Thymus (tissue), 11 donors: ENCODE results near the gene CHD3. TPM values are rescaled to one million over a fixed set of nuclear protein-coding genes. Genes with fewer than 3 reads are reported as not detected.

Experiments used
- DNase-seq, 9 donors: peaks; one replicate each; pipeline ENCODE4 v3.0.0-alpha.2; 2013; ENCODE audit warnings: low spot score in 9 of 9, low read depth in 6 of 9, missing footprints in 1 of 9
- H3K27ac ChIP-seq, 2 donors: one replicate each; pipeline ENCODE4 v1.5.1; 2013; ENCODE audit warnings: control low read depth in 1 of 2, low read depth in 1 of 2, low read length in 1 of 2, mild to moderate bottlenecking in 1 of 2, moderate library complexity in 1 of 2
- H3K27me3 ChIP-seq, 2 donors: one replicate each; pipeline ENCODE4 v1.5.1; 2013; ENCODE audit warnings: low read length in 1 of 2; ENCODE audit not compliant: control insufficient read depth in 2 of 2, insufficient read depth in 1 of 2
- H3K36me3 ChIP-seq, 2 donors: one replicate each; pipeline ENCODE4 v1.5.1; 2013; ENCODE audit warnings: low read length in 1 of 2, mild to moderate bottlenecking in 1 of 2, moderate library complexity in 1 of 2; ENCODE audit not compliant: control insufficient read depth in 2 of 2, insufficient read depth in 2 of 2
- H3K4me1 ChIP-seq, 2 donors: one replicate each; pipeline ENCODE4 v1.5.1; 2013; ENCODE audit warnings: low read length in 2 of 2; ENCODE audit not compliant: control insufficient read depth in 2 of 2, insufficient read depth in 2 of 2
- H3K4me3 ChIP-seq, 2 donors: one replicate each; pipeline ENCODE4 v1.5.1; 2013; ENCODE audit warnings: low read length in 2 of 2, control low read depth in 1 of 2, mild to moderate bottlenecking in 1 of 2
- H3K9me3 ChIP-seq, 2 donors: one replicate each; pipeline ENCODE4 v1.5.1; 2013; ENCODE audit warnings: low read length in 1 of 2, mild to moderate bottlenecking in 1 of 2; ENCODE audit not compliant: control insufficient read depth in 2 of 2, insufficient read depth in 1 of 2
- WGBS: extraction: QIAGEN DNeasy Blood & Tissue Kit; methylation state at CpG from one replicate; pipeline ENCODE4 v1.1.7; 2013; 5-methylcytosine and 5-hydroxymethylcytosine counted together
- polyA plus RNA-seq: library from polyadenylated mRNA; stranded (reverse); fragments of 200-250 nt; gene quantifications from one replicate; pipeline ENCODE4 v1.2.3, GENCODE V29; 2013
- total RNA-seq: library from RNA; stranded (reverse); fragments of 120-200 nt; gene quantifications from one replicate; pipeline ENCODE4 v1.2.4, GENCODE V29; 2013
- donor health status: healthy.

Gene CHD3
- total and polyA plus RNA-seq, 2 donors, result 69.5 to 119 TPM

DNA sequence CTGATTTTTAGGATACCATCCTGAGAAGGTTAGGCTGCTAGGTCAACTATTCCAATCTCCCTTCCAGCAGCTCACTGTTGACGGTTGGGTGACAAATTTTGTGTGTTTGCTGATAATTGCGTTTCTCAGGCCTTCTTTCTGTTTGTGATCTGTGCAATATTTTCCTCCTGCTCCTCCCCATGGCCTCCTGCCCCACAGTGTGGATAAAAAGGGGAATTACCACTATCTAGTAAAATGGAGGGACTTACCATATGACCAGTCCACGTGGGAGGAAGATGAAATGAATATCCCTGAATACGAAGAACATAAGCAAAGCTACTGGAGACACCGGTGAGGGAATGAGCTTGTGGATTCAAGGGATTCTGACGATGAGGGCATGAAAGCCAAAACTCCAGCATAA, 9.2 kb downstream of the CHD3 start:
- H3K4me3 ChIP-seq, result no peak overlapping the region
- H3K9me3 ChIP-seq, result no peaks in the 10 kb centered on the region
- H3K36me3 ChIP-seq, result peaks cover 90 to 94% of the 10 kb centered on the region in 2 donors
- H3K27me3 ChIP-seq, result no peaks in the 10 kb centered on the region
- H3K4me1 ChIP-seq, result peaks cover 0 to 3% of the 10 kb centered on the region in 2 donors
- peak in 1 of 9 donors; percentile 29 for DNase-seq
- WGBS, result 87% methylated on average over 6 of the region's 6 CpGs
- H3K27ac ChIP-seq, result no peak overlapping the region

DNA sequence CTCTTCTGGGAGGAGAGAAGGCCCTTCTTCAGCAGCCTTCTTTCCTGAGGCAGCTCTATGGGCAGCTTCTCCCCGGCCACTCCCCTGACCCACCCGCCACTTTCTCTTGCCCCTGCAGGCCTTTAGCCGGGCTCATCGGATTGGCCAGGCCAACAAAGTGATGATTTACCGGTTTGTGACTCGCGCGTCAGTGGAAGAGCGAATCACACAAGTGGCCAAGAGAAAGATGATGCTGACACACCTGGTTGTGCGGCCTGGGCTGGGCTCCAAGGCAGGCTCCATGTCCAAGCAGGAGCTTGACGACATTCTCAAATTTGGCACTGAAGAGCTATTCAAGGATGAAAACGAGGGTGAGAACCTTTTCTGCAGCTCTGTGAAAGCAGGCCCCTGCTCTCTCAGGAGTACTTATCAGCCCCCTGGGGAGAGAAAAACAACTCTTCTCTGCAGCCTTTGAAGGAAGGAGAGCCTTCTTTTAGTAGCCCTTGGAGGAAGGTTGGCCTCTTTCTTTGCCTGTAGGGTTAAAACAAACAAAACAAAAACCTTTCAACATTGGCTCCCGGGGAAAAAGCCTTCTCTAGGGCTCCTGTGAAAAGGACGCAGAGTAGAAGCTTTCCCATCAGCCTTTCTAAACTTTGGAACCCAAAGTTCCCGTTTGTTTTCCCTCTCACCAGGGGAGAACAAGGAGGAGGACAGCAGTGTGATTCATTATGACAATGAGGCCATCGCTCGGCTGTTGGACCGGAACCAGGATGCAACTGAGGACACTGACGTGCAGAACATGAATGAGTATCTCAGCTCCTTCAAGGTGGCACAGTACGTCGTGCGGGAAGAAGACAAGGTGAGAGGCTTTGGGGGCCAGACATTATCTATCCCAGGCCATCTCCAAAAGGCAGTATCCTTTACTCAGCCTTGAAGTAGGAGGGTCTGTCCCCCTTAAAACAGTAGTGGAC, 14.8 kb downstream of the CHD3 start:
- no peak overlapping the region for H3K4me3 ChIP-seq
- DNase-seq, result no peak
- H3K27ac ChIP-seq, result peak overlapping the region in 1 of 2 donors; percentile 50
- H3K27me3 ChIP-seq, result no peaks in the 10 kb centered on the region
- no peaks in the 10 kb centered on the region for H3K9me3 ChIP-seq
- peaks cover 98 to 99% of the 10 kb centered on the region in 2 donors for H3K36me3 ChIP-seq
- peaks cover 0 to 6% of the 10 kb centered on the region in 2 donors for H3K4me1 ChIP-seq
- WGBS, result 95% methylated on average over 22 of the region's 22 CpGs

DNA sequence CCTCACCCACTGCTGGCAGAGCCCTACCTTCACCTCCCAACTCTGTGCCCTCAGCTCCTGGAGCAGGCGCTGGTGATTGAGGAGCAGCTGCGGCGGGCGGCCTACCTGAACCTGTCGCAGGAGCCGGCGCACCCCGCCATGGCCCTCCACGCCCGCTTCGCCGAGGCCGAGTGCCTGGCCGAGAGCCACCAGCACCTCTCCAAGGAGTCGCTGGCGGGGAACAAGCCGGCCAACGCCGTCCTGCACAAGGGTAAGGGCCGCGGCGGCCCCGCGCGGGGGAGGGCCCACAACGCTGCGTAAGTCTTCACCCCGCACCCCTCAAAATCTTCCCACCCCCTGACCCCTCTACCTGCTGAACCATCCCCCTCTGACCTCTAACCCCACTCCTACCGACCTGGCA, 20.5 kb downstream of the CHD3 start:
- Histone ChIP-seq H3K27me3 (no peaks in the 10 kb centered on the region), H3K9me3 (no peaks in the 10 kb centered on the region), H3K4me1 (no peaks in the 10 kb centered on the region), H3K4me3 (no peak overlapping the region), H3K36me3 (peaks cover 84 to 85% of the 10 kb centered on the region in 2 donors), H3K27ac (no peak overlapping the region)
- no peak for DNase-seq
- WGBS, result 98% methylated on average over 29 of the region's 29 CpGs

DNA sequence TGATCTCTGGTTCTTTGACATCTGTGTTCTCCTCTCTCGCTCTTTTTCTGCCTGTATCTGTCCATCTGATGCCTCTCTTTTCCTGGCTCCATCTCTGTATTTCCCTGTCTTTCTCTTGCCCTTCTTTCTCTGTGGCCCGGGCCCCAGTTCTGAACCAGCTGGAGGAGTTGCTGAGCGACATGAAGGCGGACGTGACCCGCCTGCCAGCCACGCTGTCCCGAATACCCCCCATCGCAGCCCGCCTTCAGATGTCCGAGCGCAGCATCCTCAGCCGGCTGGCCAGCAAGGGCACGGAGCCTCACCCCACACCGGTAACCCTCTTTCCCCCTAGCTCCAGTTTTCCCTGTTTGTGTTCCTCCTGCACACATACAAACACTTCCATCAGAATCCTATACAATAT, 21.7 kb downstream of the CHD3 start:
- no peak overlapping the region for H3K27ac ChIP-seq
- H3K9me3 ChIP-seq, result no peaks in the 10 kb centered on the region
- H3K4me3 ChIP-seq, result no peak overlapping the region
- no peak for DNase-seq
- H3K4me1 ChIP-seq, result peaks cover 6% of the 10 kb centered on the region in 2 donors
- H3K36me3 ChIP-seq, result peaks cover 72 to 73% of the 10 kb centered on the region in 2 donors
- H3K27me3 ChIP-seq, result no peaks in the 10 kb centered on the region
- 97% methylated on average over 15 of the region's 15 CpGs for WGBS

DNA sequence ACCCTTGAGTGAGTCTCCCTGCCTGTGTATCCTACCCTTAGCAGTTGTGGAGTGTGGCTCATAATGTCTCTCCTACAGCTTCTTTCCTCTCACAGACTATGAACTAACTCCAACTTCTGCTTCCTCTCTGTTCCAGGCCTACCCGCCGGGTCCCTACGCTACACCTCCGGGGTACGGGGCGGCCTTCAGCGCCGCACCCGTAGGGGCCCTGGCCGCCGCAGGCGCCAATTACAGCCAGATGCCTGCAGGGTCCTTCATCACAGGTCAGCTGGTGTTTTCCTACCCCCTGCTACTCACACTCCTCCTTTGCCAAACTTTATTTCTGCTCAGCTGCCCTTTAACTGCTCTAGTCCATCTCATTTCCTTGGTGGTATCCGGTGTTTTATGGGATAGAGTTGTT, 22.1 kb downstream of the CHD3 start:
- no peak for DNase-seq
- H3K4me3 ChIP-seq, result no peak overlapping the region
- H3K36me3 ChIP-seq, result peaks cover 67 to 69% of the 10 kb centered on the region in 2 donors
- H3K9me3 ChIP-seq, result no peaks in the 10 kb centered on the region
- H3K4me1 ChIP-seq, result peaks cover 6 to 10% of the 10 kb centered on the region in 2 donors
- H3K27me3 ChIP-seq, result no peaks in the 10 kb centered on the region
- H3K27ac ChIP-seq, result no peak overlapping the region
- over 99% methylated on average over 13 of the region's 13 CpGs for WGBS

DNA sequence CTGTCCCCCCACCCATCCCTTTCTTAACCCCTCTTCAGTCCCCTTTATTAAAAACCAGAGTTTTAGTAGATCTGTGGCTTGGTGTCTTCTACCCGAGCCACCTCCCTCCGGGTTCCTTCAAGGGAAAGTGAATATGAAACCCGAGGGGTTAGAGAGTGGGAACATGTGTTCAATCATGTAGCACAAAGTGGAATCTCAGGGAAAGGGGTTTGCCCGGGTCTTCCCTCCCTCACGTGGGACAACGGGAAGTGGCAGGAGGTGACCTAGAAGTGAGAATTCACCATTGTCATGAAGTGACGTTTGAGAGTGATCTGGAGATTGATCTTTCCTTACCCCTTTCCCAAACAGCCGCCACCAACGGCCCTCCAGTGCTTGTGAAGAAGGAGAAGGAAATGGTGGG, 22.5 kb downstream of the CHD3 start:
- H3K27me3 ChIP-seq, result peaks cover 0 to 1% of the 10 kb centered on the region in 2 donors
- peaks cover 6 to 12% of the 10 kb centered on the region in 2 donors for H3K4me1 ChIP-seq
- DNase-seq, result no peak
- no peak overlapping the region for H3K27ac ChIP-seq
- 93% methylated on average over 9 of the region's 9 CpGs for whole genome bisulfite sequencing
- H3K36me3 ChIP-seq, result peaks cover 63 to 65% of the 10 kb centered on the region in 2 donors
- H3K4me3 ChIP-seq, result no peak overlapping the region
- H3K9me3 ChIP-seq, result peaks cover 0 to 2% of the 10 kb centered on the region in 2 donors

DNA sequence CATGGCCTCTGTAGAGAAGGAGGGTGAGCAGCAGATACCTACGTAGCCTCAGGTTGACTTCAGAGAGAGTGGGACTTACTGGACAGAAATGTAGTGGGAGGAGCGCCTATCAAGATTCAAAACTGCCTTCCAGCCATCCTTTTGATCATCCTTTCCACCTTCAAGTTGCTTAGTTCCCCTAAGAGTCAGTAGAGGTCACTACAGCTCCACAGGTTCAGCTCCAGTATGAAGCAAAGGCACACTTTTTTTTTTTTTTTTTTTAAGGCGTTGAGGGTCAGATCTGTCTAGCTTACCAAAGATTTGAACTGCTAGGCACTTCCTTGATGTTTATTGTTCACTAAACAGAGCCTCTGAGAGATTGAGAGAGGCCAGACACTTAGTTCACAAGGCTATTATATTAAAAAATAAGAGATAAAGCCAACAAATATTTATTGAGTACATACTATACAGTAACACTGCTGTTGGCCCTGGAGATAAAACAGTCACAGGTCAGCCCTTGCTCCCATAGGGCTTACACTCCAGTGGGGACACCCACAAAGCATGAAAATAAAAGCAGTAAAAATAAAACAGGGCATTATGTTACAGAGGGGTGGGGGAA, 24.4 kb downstream of the CHD3 start:
- Histone ChIP-seq H3K4me3 (no peak overlapping the region), H3K36me3 (peaks cover 44 to 46% of the 10 kb centered on the region in 2 donors), H3K4me1 (peaks cover 15 to 21% of the 10 kb centered on the region in 2 donors), H3K27me3 (peaks cover 0 to 4% of the 10 kb centered on the region in 2 donors), H3K27ac (no peak overlapping the region), H3K9me3 (peaks cover 0 to 6% of the 10 kb centered on the region in 2 donors)
- WGBS, result 52% methylated on average over 3 of the region's 3 CpGs
- DNase-seq, result peak in 8 of 9 donors; percentile 42 to 90 (median 72)

DNA sequence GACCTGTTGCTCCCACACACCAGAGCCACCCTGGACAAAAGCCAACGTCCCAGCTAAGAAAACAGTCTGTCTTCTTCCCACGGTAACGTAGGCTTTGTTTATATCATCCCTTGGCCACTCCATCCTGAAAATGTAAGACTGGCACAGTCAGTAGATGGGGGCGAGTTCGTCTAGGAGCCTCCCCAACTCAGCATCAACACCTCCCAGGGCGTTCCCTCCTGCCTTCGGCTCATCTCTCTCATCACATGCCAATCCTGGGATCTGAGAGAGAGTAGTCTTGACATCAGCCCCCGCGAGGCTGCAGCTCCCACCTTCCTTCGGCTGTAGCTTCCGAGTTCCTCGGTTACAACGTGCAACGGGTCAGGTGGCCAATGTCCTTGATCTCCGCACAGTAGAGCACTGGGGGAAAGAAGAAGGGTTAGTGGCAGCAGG, 26.6 kb downstream of the CHD3 start:
- 7% methylated on average over 15 of the region's 15 CpGs for WGBS

More for the DNA sequence above, 26.6 kb downstream of the CHD3 start:
- peaks cover 0 to 6% of the 10 kb centered on the region in 2 donors for H3K9me3 ChIP-seq
- H3K4me1 ChIP-seq, result peaks cover 15 to 21% of the 10 kb centered on the region in 2 donors
- H3K36me3 ChIP-seq, result peaks cover 22 to 24% of the 10 kb centered on the region in 2 donors
- peak overlapping the region; percentile 86 to 92 for H3K27ac ChIP-seq
- peaks cover 0 to 4% of the 10 kb centered on the region in 2 donors for H3K27me3 ChIP-seq
- DNase-seq, result no peak
- H3K4me3 ChIP-seq, result peak overlapping the region; percentile 67 to 69
